NCI-H345 treated with DMSO at 0.1 percent for 48 hours (cell line): ENCODE measurements around the gene NDUFB6.
"Not testable (repeated sequence)": the region's sequence is repeated elsewhere in the genome, so short reads cannot be mapped to it uniquely, and the experiment has no call there.

ENCODE experiments used
- DNase-seq: peaks from one replicate; lab custom pipeline; 2025; ENCODE audit not compliant: unreplicated experiment; lab: John Stamatoyannopoulos, UW

Gene NDUFB6

DNA sequence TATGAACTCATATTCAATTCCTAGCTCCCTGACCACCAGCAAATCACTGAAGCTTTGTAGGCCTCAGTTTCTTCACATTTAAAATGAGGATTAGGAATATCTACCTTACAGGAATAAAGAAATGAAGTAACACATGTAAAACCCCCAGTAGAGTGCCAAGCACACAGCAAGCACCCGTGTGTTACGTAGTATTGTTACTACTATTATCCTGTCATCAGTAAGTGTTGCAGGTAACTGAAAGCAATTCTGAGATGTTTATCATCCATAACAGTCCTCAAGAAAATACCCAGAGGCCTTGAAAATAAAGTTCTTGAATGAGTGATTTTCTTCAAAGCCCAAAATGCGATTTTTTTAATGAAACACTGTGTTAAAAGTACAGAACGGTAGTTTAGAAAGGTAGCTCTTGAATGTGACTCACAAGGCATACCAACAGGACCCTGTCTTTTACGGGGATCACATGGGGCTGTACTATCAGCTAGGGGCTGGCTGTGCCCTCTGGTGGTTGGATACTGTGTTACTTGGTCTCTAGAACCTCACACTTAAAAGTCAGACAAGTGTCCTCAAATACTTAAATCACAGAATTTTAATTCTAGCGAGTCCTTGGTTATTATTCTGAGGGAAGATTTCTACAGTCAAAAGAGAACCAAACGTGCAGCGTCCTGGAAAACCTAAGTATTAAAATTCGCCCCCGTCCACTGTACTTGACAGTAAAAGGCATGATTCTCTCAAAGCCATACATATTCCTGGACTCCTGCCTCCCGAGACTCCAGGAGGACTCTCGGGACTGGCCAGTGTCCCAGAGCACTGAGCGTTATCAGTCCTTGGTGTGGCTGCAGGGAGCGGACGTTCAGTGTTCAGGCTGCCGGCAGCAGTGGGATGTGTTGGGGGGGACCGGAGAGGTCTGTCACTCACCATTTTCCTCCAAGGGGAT lies 725 bp downstream of the NDUFB6 start:
- peak; percentile 30 for DNase-seq

DNA sequence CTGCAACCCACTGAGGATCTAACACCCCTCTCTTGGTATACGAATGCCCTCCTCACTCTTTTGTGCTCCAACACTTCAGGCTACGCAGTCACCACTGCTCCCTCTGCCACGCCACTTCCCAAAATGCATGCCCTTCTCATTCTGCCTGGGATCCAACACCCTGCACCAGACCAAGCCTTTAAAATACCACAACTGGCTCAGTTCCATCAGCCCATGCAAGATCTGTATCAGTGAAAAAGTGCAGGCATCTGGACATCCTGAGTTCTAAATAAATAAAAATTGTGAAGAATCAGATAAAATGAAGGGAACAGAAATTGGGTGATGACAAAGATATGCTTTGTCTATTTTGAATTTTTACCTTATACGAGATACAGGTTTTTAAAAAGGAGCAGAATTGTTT lies 2.7 kb downstream of the NDUFB6 start:
- no peak for DNase-seq

GRCh38 chr9:32566770-32567169 lies 6.2 kb downstream of the NDUFB6 start:
- DNase-seq: no peak

- DNase-seq: no peak
Measured at GRCh38 chr9:32565967-32566366, 7.0 kb downstream of the NDUFB6 start.

DNA sequence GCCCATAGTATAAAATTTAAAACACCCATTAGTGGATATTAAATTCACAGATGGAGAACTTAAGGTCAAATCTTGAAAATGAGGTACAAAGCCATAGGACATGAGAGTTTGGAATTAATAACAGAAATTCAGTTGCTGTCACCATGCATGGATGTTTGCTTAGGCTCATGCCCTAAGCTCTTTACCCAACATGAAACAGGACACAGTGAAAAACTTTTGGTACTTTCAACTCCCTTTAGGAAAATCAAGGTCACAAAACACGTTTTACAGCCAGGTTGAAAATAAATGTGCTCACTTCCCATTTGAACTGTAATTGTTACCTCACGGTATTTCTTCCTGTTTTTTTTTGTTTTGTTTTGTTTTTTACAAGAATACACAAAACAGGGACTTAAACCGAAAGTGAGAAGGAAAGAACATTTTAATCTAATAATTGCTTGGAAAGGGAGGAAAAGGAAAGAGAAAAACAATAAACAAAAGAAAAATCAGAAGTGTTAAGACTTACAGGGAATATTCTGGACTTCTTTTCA lies 14.5 kb downstream of the NDUFB6 start:
- no peak for DNase-seq

- no peak for DNase-seq
Measured at GRCh38 chr9:32554591-32554990, 18.4 kb downstream of the NDUFB6 start.

GRCh38 chr9:32554107-32554506 lies 18.9 kb downstream of the NDUFB6 start:
- no peak for DNase-seq

GRCh38 chr9:32552172-32552872 lies 20.6 kb downstream of the NDUFB6 start, which contains the start of the genes SMIM27 and TOPORS:
Gene SMIM27 (plus strand): TSS chr9:32552327. CDS start chr9:32552435, 108 bp downstream.
Gene TOPORS (minus strand): TSS chr9:32552586. CDS start chr9:32552436, 150 bp downstream.
- peak; percentile 88 for DNase-seq

DNA sequence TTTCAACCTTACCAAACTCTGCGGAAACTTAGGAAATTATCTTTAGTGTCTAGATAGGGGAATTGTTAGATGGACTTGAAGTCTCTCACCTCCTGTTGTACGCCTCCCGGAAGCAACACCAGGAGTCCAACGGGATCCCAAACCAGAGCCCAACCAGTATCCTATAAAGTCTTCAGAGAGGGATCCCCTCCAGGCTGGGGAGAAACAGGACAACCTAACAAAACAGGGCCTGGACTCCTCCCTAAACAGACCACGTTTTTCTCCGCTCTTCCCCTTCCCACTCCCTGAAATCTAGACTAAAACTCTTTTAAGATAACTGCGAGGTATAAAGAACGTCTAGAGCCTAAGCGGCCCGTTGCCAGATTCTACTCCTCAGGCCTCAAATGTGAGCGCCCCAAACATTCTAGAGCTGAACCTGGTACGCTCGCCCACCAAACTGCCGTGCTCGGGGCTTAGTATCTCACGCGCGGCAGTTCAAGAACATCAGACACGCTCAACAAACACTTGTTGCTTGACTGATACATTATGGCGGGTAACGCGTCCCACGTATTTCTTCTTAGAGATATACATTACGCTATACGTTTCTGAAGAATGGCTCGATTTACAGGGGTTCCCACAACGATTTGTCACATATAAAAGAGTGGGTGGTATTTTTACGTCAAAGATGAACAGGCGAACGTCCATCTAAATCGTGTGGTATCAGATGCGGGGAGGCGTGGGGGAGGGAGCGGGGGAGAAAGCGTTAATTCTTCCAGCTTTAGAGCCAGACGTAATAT lies 21.5 kb downstream of the NDUFB6 start:
- peak; percentile 66 for DNase-seq

- DNase-seq: peak; percentile 91
Measured at GRCh38 chr9:32550562-32551275, 22.2 kb downstream of the NDUFB6 start.

GRCh38 chr9:32550150-32550561 lies 22.8 kb downstream of the NDUFB6 start:
- DNase-seq: no peak

DNA sequence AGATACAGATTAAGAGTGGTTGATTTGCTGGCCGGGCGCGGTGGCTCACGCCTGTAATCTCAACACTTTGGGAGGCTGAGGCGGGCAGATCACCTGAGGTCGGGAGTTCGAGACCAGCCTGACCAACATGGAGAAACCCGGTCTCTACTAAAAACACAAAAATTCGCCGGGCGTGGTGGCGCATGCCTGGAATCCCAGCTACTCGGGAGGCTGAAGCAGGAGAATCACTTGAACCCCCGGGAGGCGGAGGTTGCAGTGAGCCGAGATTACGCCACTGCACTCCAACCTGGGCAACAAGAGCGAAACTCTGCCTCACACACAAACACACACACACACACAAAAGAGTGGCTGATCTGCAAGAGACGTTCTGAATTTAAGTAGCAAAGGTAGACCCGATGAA lies 24.7 kb downstream of the NDUFB6 start:
- DNase-seq: not testable (repeated sequence)

DNA sequence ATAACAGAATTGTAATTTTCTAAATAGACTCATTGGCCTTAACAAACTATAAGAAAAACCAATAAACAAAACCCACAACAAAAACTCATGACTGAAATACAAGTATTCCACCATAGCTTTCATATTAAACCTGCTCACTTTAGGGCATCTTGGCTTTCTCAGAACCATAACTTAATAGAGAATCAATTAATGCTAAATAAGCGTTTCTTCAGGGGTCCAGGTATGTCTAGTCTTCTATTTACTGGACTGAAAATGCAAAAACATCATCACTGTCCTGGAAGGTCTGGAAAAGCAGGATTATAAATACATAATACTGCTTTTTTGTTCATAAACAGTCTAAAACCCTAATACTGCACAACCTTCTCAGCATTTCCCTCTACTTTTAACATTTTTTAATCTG lies 27.1 kb downstream of the NDUFB6 start:
- no peak for DNase-seq

DNA sequence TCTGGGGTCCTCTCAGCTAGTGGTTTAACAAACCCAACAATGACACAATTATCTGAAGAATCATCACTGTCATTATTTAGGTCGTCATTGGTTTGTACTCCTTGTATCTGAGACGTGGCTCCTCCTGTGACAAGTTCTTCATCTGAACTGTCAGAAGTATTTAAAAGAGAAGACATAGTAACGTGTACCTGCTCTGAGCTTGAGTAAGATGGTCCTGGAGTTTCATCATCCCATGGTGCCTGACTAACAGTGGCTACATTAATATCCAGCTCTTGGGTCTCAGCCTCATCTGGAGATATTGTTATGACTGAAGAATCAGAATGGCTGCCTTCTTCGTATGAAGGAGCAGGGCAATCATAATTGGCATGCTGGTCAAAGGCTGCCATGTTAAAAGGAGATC lies 29.9 kb downstream of the NDUFB6 start:
- no peak for DNase-seq

GRCh38 chr9:32533816-32534215 lies 39.1 kb downstream of the NDUFB6 start:
- no peak for DNase-seq

GRCh38 chr9:32533336-32533735 lies 39.6 kb downstream of the NDUFB6 start:
- DNase-seq: no peak

DNA sequence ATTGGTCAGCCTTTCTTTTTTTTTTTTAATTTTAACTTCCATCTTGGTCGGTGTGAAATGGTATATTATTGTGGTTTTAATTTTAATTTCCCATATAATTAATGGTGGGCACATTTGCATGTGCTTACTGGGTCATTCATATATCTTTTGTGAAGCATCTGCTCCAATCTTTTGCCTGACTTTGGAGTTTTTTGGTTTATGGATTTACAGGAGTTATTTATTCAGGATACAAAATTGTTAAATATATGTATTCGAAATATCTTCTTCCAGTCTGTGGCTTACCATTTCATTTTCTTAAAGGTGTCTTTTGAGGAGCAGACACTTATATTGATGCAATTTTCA lies 46.3 kb downstream of the NDUFB6 start:
- DNase-seq: no peak

GRCh38 chr9:32526041-32526706 lies 46.8 kb downstream of the NDUFB6 start, which contains the start of gene RIGI:
Gene RIGI (minus strand): TSS chr9:32526196. CDS start chr9:32526166, 30 bp downstream.
- peak; percentile 98 for DNase-seq

- DNase-seq: no peak
Measured at GRCh38 chr9:32525709-32526030, 47.3 kb downstream of the NDUFB6 start.
